HepG2 (cell line): ENCODE results near the gene TRAF4. TPM values are rescaled to one million over a fixed set of nuclear protein-coding genes. Genes with fewer than 3 reads are reported as not detected.

Experiments
- ARID5B ChIP-seq: IDR thresholded peaks from 2 replicates; pipeline ENCODE4 v1.4.0; 2020; ENCODE audit warnings: mild to moderate bottlenecking, missing genetic modification reagents
- ARNTL ChIP-seq: sonication (generic); formaldehyde crosslinking; IDR thresholded peaks from 2 replicates; pipeline ENCODE4 v1.4.0; 2020; ENCODE audit warnings: mild to moderate bottlenecking, missing genetic modification reagents
- FUBP1 ChIP-seq: sonication (generic); formaldehyde crosslinking; IDR thresholded peaks from 2 replicates; pipeline ENCODE4 v1.5.1; 2020; ENCODE audit warnings: missing genetic modification reagents, mild to moderate bottlenecking, borderline replicate concordance
- GRHL1 ChIP-seq: sonication (generic); formaldehyde crosslinking; conservative IDR thresholded peaks from 2 replicates; pipeline ENCODE4 v1.8.0; 2022; ENCODE audit warnings: missing genetic modification reagents
- KLF6 ChIP-seq: IDR thresholded peaks from 2 replicates; pipeline ENCODE4 v1.8.0; 2016; ENCODE audit warnings: missing biosample characterization, missing genetic modification reagents
- MAX ChIP-seq: IDR thresholded peaks from 2 replicates; pipeline ENCODE4 v1.6.1; 2012; ENCODE audit warnings: inconsistent platforms
- MIER2 ChIP-seq: IDR thresholded peaks from 2 replicates; pipeline ENCODE4 v1.6.1; 2016; ENCODE audit warnings: missing biosample characterization, missing genetic modification reagents
- NR3C1 ChIP-seq: sonication (generic); formaldehyde crosslinking; IDR thresholded peaks from 2 replicates; pipeline ENCODE4 v1.4.0; 2020; ENCODE audit warnings: missing genetic modification reagents
- SALL1 ChIP-seq: sonication (generic); formaldehyde crosslinking; IDR thresholded peaks from 2 replicates; pipeline ENCODE4 v1.8.0; 2022; ENCODE audit warnings: mild to moderate bottlenecking, missing genetic modification reagents
- TARDBP ChIP-seq: sonication (generic); formaldehyde crosslinking; IDR thresholded peaks from 2 replicates; pipeline ENCODE4 v1.8.0; 2022; ENCODE audit warnings: mild to moderate bottlenecking, missing genetic modification reagents
- TRIM22 ChIP-seq: fragments of 450-650 bp; IDR thresholded peaks from 2 replicates; pipeline ENCODE4 v1.6.1; 2017
- ZBTB49 ChIP-seq: sonication (generic); formaldehyde crosslinking; IDR thresholded peaks from 2 replicates; pipeline ENCODE4 v1.4.0; 2020; ENCODE audit warnings: missing genetic modification reagents, borderline replicate concordance
- ZBTB8A ChIP-seq: sonication (generic); formaldehyde crosslinking; IDR thresholded peaks from 2 replicates; pipeline ENCODE4 v1.4.0; 2020; ENCODE audit warnings: mild to moderate bottlenecking, low read depth, missing genetic modification reagents, borderline replicate concordance
- ZNF207 ChIP-seq: fragments of 450-650 bp; IDR thresholded peaks from 2 replicates; pipeline ENCODE4 v1.6.1; 2016; ENCODE audit warnings: antibody characterized with exemption, borderline replicate concordance
- ZNF605 ChIP-seq: sonication (generic); formaldehyde crosslinking; IDR thresholded peaks from 2 replicates; pipeline ENCODE4 v1.8.0; 2022; ENCODE audit warnings: mild to moderate bottlenecking, missing genetic modification reagents
- ZNF75D ChIP-seq: sonication (generic); formaldehyde crosslinking; IDR thresholded peaks from 2 replicates; pipeline ENCODE4 v1.8.1; 2023; ENCODE audit warnings: missing genetic modification reagents, mild to moderate bottlenecking, borderline replicate concordance
- ZUFSP ChIP-seq: sonication (generic); formaldehyde crosslinking; IDR thresholded peaks from 2 replicates; pipeline ENCODE4 v1.9.0; 2021; ENCODE audit warnings: missing genetic modification reagents, mild to moderate bottlenecking, borderline replicate concordance
- polyA plus RNA-seq, 8 experiments: library from polyadenylated mRNA; depleted of rRNA in 3 of 8; stranded (reverse) in 7 of 8; unstranded in 1 of 8; fragments of >200 nt; fragmentation: Illumina TruSeq in 4 of 8; extraction: Trizol in 4 of 8; gene quantifications; 2 replicates each; pipeline versions ENCODE4 v1.2.1 to v1.2.3, GENCODE V29; 2011 to 2016; ENCODE audit warnings: low read depth in 4 of 8, missing spikeins in 1 of 8, mixed read lengths in 1 of 8; ENCODE audit not compliant: insufficient read depth in 1 of 8
- total RNA-seq, 5 experiments: library from RNA; depleted of rRNA; stranded (reverse); fragments of >200 nt; fragmentation: Illumina TruSeq; extraction: Trizol; gene quantifications; 2 replicates each; pipeline ENCODE4 v1.2.3, GENCODE V29; 2016; ENCODE audit warnings: low read depth in 1 of 5

Gene TRAF4
- total and polyA plus RNA-seq, 2 of the 13 experiments (the other 11 are each of a cell fraction or from before 2014, with no cell fraction given), result 86.0 to 89.9 TPM

GRCh38 chr17:28788100-28788499 lies 44.3 kb downstream of the TRAF4 start (continued):
- TF ChIP-seq ARID5B (peak; percentile 90), ZNF207 (no peak), ZNF605 (CRISPR knock-in tag) (no peak), FUBP1 (CRISPR knock-in tag) (no peak), SALL1 (CRISPR knock-in tag) (peak; percentile 76), TRIM22 (no peak), NR3C1 (CRISPR knock-in tag) (no peak), ZBTB8A (CRISPR knock-in tag) (no peak), ZBTB49 (CRISPR knock-in tag) (no peak), MIER2 (CRISPR knock-in tag) (no peak), ZNF75D (CRISPR knock-in tag) (no peak), KLF6 (CRISPR knock-in tag) (0 out of 2 replicates have a peak, but pooled peaks have one; percentile 23), TARDBP (CRISPR knock-in tag) (peak; percentile 35; the same call in 1 of the 2 replicates), MAX (no peak), GRHL1 (CRISPR knock-in tag) (no peak), ARNTL (CRISPR knock-in tag) (no peak), ZUFSP (CRISPR knock-in tag) (no peak)
